Muscle layer of duodenum (tissue), 2 donors: ENCODE data around the gene DAZAP2.
"Not testable (repeated sequence)": the region's sequence is repeated elsewhere in the genome, so short reads cannot be mapped to it uniquely, and the experiment has no call there.

Experiments used
- H3K27ac ChIP-seq: one replicate; pipeline ENCODE4 v1.7.0; 2013; ENCODE audit warnings: mild to moderate bottlenecking, low read length
- H3K27me3 ChIP-seq: one replicate; pipeline ENCODE4 v1.7.0; 2013; ENCODE audit warnings: low read depth, mild to moderate bottlenecking, control low read depth, low read length
- H3K36me3 ChIP-seq, 2 donors: one replicate each; pipeline ENCODE4 v1.7.0; 2013; ENCODE audit warnings: low read length in 2 of 2, control low read depth in 1 of 2, mild to moderate bottlenecking in 1 of 2; ENCODE audit not compliant: insufficient read depth in 2 of 2, control insufficient read depth in 1 of 2
- H3K4me1 ChIP-seq, 2 donors: one replicate each; pipeline ENCODE4 v1.7.0; 2013; ENCODE audit warnings: low read length in 2 of 2, mild to moderate bottlenecking in 2 of 2, control low read depth in 1 of 2, moderate library complexity in 1 of 2; ENCODE audit not compliant: insufficient read depth in 2 of 2, control insufficient read depth in 1 of 2
- H3K4me3 ChIP-seq, 2 donors: one replicate each; pipeline ENCODE4 v1.7.0; 2013; ENCODE audit warnings: low read length in 2 of 2, low read depth in 1 of 2, mild to moderate bottlenecking in 1 of 2
- H3K9me3 ChIP-seq, 2 donors: one replicate each; pipeline ENCODE4 v1.7.0; 2013; ENCODE audit warnings: low read length in 2 of 2, control low read depth in 1 of 2, mild to moderate bottlenecking in 1 of 2; ENCODE audit not compliant: control insufficient read depth in 1 of 2
- donor health status: healthy.

DAZAP2 gene

GRCh38 chr12:51285843-51286242 is 47.2 kb downstream of the DAZAP2 start:
- Histone ChIP-seq H3K4me3 (no peak overlapping the region), H3K27ac (no peak overlapping the region), H3K36me3 (no peaks in the 10 kb centered on the region), H3K4me1 (no peaks in the 10 kb centered on the region), H3K27me3 (no peaks in the 10 kb centered on the region), H3K9me3 (no peaks in the 10 kb centered on the region)

GRCh38 chr12:51291603-51292513 is 53.2 kb downstream of the DAZAP2 start:
- not testable (repeated sequence) for H3K4me1 ChIP-seq

More at GRCh38 chr12:51291603-51292513, 53.2 kb downstream of the DAZAP2 start:
- H3K36me3 ChIP-seq, H3K27me3 ChIP-seq, H3K27ac ChIP-seq, H3K4me3 ChIP-seq, H3K9me3 ChIP-seq: not testable (repeated sequence)
